SU-DHL-6 (cell line): ENCODE measurements around the gene VSTM4.

Source experiments
- H2AFZ ChIP-seq: fragments of 200-600 bp; sonication (generic); 2 replicates; pipeline ENCODE4 v1.6.1; 2014; ENCODE audit warnings: low read depth, mild to moderate bottlenecking, moderate library complexity, mixed read lengths, antibody characterized with exemption, low read length; ENCODE audit not compliant: severe bottlenecking
- H3F3A ChIP-seq: fragments of 200-600 bp; shearing (Covaris generic); 2 replicates; pipeline ENCODE4 v1.6.0; 2016; ENCODE audit warnings: antibody characterized with exemption, mild to moderate bottlenecking; ENCODE audit not compliant: insufficient read depth
- H3K27ac ChIP-seq: fragments of 200-600 bp; sonication (generic); 2 replicates; pipeline ENCODE4 v1.5.1; 2016; ENCODE audit warnings: low read depth, mild to moderate bottlenecking, low read length, moderate library complexity, mixed read lengths
- H3K27me3 ChIP-seq: fragments of 200-600 bp; sonication (generic), shearing (Covaris generic); 2 replicates; pipeline ENCODE4 v1.6.0; 2014; ENCODE audit warnings: mild to moderate bottlenecking, low read length
- H3K36me3 ChIP-seq: fragments of 200-600 bp; sonication (generic); 2 replicates; pipeline ENCODE4 v1.6.1; 2014; ENCODE audit warnings: mild to moderate bottlenecking, low read length, mixed read lengths
- H3K4me2 ChIP-seq: fragments of 300-600, 200-600 bp; shearing (Covaris generic), sonication (generic); 2 replicates; pipeline ENCODE4 v1.6.0; 2014; ENCODE audit warnings: low read length, low read depth, mild to moderate bottlenecking; ENCODE audit not compliant: poor library complexity, severe bottlenecking
- H3K4me3 ChIP-seq: fragments of 200-600 bp; sonication (generic); 2 replicates; pipeline ENCODE4 v1.5.1; 2014; ENCODE audit warnings: antibody characterized with exemption, low read length, mild to moderate bottlenecking, mixed read lengths; ENCODE audit not compliant: insufficient read depth, poor library complexity, severe bottlenecking
- H3K79me2 ChIP-seq: fragments of 200-600 bp; sonication (generic); 2 replicates; pipeline ENCODE4 v1.6.1; 2014; ENCODE audit warnings: mild to moderate bottlenecking, low read length, moderate library complexity; ENCODE audit not compliant: insufficient read depth
- H3K9ac ChIP-seq: fragments of 200-600 bp; sonication (generic); 2 replicates; pipeline ENCODE4 v1.7.0; 2014; ENCODE audit warnings: mild to moderate bottlenecking, low read length
- H3K9me2 ChIP-seq: fragments of 200-600 bp; sonication (generic); replicated peaks from 2 replicates; pipeline ENCODE4 v1.6.1; 2014; ENCODE audit warnings: low read length; ENCODE audit not compliant: insufficient read depth
- H3K9me3 ChIP-seq: fragments of 200-600 bp; sonication (generic); 2 replicates; pipeline ENCODE4 v1.6.1; 2014; ENCODE audit warnings: low read length, mixed read lengths; ENCODE audit not compliant: insufficient read depth
- H4K20me1 ChIP-seq: fragments of 200-600 bp; sonication (generic); 2 replicates; pipeline ENCODE4 v1.6.1; 2014; ENCODE audit warnings: low read depth, mild to moderate bottlenecking, antibody characterized with exemption, low read length, moderate library complexity, mixed read lengths
- CTCF ChIP-seq: fragments of 200-600 bp; sonication (generic); IDR thresholded peaks from one replicate; pipeline ENCODE4 v1.5.1; 2017; ENCODE audit warnings: antibody characterized with exemption, mild to moderate bottlenecking, low read length, moderate library complexity; ENCODE audit not compliant: insufficient read depth, poor library complexity, severe bottlenecking
- EZH2phosphoT487 ChIP-seq: fragments of 200-600 bp; sonication (generic), shearing (Covaris generic); conservative IDR thresholded peaks from 2 replicates; pipeline ENCODE4 v1.6.1; 2018; ENCODE audit warnings: mild to moderate bottlenecking, antibody characterized with exemption, low read length, moderate library complexity, mixed read lengths

Gene VSTM4

GRCh38 chr10:49076319-49076718 lies 39.0 kb downstream of the VSTM4 start:
- Histone ChIP-seq H3K4me3 (no peak overlapping the region), H3K27ac (no peak overlapping the region), H3K27me3 (no peaks in the 10 kb centered on the region)

GRCh38 chr10:49075743-49076142 lies 39.6 kb downstream of the VSTM4 start:
- TF ChIP-seq EZH2phosphoT487 = no peak
- no peak for TF ChIP-seq CTCF
- no peak overlapping the region for H3K4me3 ChIP-seq
- no peaks in the 10 kb centered on the region for H3K9me2 ChIP-seq
- no peaks in the 10 kb centered on the region for H3F3A ChIP-seq
- no peak overlapping the region for H3K27ac ChIP-seq
- H3K9ac ChIP-seq = no peak overlapping the region
- no peaks in the 10 kb centered on the region for H3K36me3 ChIP-seq
- H3K27me3 ChIP-seq = no peaks in the 10 kb centered on the region
- H3K79me2 ChIP-seq = no peaks in the 10 kb centered on the region
- no peak overlapping the region for H3K4me2 ChIP-seq
- H4K20me1 ChIP-seq = no peaks in the 10 kb centered on the region
- no peak overlapping the region for H2AFZ ChIP-seq
- no peaks in the 10 kb centered on the region for H3K9me3 ChIP-seq

More at GRCh38 chr10:49076319-49076718, 39.0 kb downstream of the VSTM4 start:
- Histone ChIP-seq H3K4me2 (no peak overlapping the region), H3F3A (no peaks in the 10 kb centered on the region), H3K9ac (no peak overlapping the region), H4K20me1 (no peaks in the 10 kb centered on the region), H3K9me2 (no peaks in the 10 kb centered on the region), H3K79me2 (no peaks in the 10 kb centered on the region), H3K36me3 (no peaks in the 10 kb centered on the region), H2AFZ (no peak overlapping the region), H3K9me3 (no peaks in the 10 kb centered on the region)
- no peak for TF ChIP-seq CTCF
- TF ChIP-seq EZH2phosphoT487 = no peak

GRCh38 chr10:49074836-49075682 lies 40.3 kb downstream of the VSTM4 start:
- Histone ChIP-seq H3K9ac (no peak overlapping the region), H3F3A (no peaks in the 10 kb centered on the region), H3K36me3 (no peaks in the 10 kb centered on the region), H4K20me1 (no peaks in the 10 kb centered on the region), H3K27ac (no peak overlapping the region), H3K79me2 (no peaks in the 10 kb centered on the region), H3K27me3 (no peaks in the 10 kb centered on the region), H3K9me2 (no peaks in the 10 kb centered on the region), H3K9me3 (no peaks in the 10 kb centered on the region), H2AFZ (no peak overlapping the region), H3K4me2 (no peak overlapping the region), H3K4me3 (no peak overlapping the region)
- TF ChIP-seq EZH2phosphoT487 = no peak
- TF ChIP-seq CTCF = no peak
